GM12878 (cell line): ENCODE data around the gene PFN3. TPM values are rescaled to one million over a fixed set of nuclear protein-coding genes. Genes with fewer than 3 reads are reported as not detected.

Source experiments
- BACH1 ChIP-seq: fragments of 450-650 bp; IDR thresholded peaks from 2 replicates; pipeline ENCODE4 v1.6.1; 2017; ENCODE audit warnings: mild to moderate bottlenecking, borderline replicate concordance
- BCL11A ChIP-seq: IDR thresholded peaks from 2 replicates; pipeline ENCODE4 v1.6.1; 2011; ENCODE audit warnings: low read depth, low read length
- BRCA1 ChIP-seq: IDR thresholded peaks from 2 replicates; pipeline ENCODE4 v1.6.1; 2011; ENCODE audit warnings: low read depth, low read length, improper control_type of control experiment
- CEBPB ChIP-seq, 2 experiments: fragments of 150-350 bp in 1 of 2; IDR thresholded peaks; 2 replicates each; pipeline ENCODE4 v1.6.1; 2012 to 2014; ENCODE audit warnings: low read depth in 2 of 2, low read length in 2 of 2, borderline replicate concordance in 1 of 2, inconsistent platforms in 1 of 2
- DPF2 ChIP-seq: fragments of 450-650 bp; IDR thresholded peaks from 2 replicates; pipeline ENCODE4 v1.6.1; 2017; ENCODE audit warnings: mild to moderate bottlenecking
- EP300 ChIP-seq, 2 experiments: fragments of 150-350 bp in 1 of 2; IDR thresholded peaks; 2 replicates each; pipeline ENCODE4 v1.6.1; 2011 to 2012; ENCODE audit warnings: low read depth in 2 of 2, low read length in 2 of 2, borderline replicate concordance in 1 of 2, improper control_type of control experiment in 1 of 2, inconsistent platforms in 1 of 2; ENCODE audit not compliant: control insufficient read depth in 1 of 2
- IKZF1 ChIP-seq: fragments of 450-650 bp; conservative IDR thresholded peaks from 2 replicates; pipeline ENCODE4 v1.6.1; 2017; ENCODE audit warnings: antibody characterized with exemption, mild to moderate bottlenecking
- IRF5 ChIP-seq: fragments of 450-650 bp; IDR thresholded peaks from 2 replicates; pipeline ENCODE4 v1.6.1; 2017; ENCODE audit warnings: borderline replicate concordance
- MEF2A ChIP-seq: IDR thresholded peaks from 2 replicates; pipeline ENCODE4 v1.6.1; 2011; ENCODE audit warnings: low read depth, mild to moderate bottlenecking, low read length, moderate library complexity; ENCODE audit not compliant: insufficient read depth
- NBN ChIP-seq: fragments of 450-650 bp; IDR thresholded peaks from 2 replicates; pipeline ENCODE4 v1.6.1; 2016
- RBBP5 ChIP-seq: fragments of 200-600 bp; sonication (generic); conservative IDR thresholded peaks from 2 replicates; pipeline ENCODE4 v1.6.1; 2016
- RCOR1 ChIP-seq: conservative IDR thresholded peaks from 2 replicates; pipeline ENCODE4 v1.6.1; 2012; ENCODE audit warnings: low read depth, low read length, improper control_type of control experiment
- SMAD1 ChIP-seq: fragments of 450-650 bp; IDR thresholded peaks from 2 replicates; pipeline ENCODE4 v1.6.1; 2018; ENCODE audit warnings: mild to moderate bottlenecking, low read depth; ENCODE audit not compliant: partially characterized antibody
- SMC3 ChIP-seq: IDR thresholded peaks from 2 replicates; pipeline ENCODE4 v1.6.1; 2011; ENCODE audit warnings: low read length, improper control_type of control experiment, borderline replicate concordance
- STAT3 ChIP-seq: IDR thresholded peaks from 2 replicates; pipeline ENCODE4 v1.6.1; 2011; ENCODE audit warnings: low read depth, low read length, improper control_type of control experiment
- ZNF207 ChIP-seq: fragments of 450-650 bp; IDR thresholded peaks from 2 replicates; pipeline ENCODE4 v1.6.1; 2014; ENCODE audit warnings: antibody characterized with exemption, mild to moderate bottlenecking, borderline replicate concordance
- ZNF687 ChIP-seq: fragments of 450-650 bp; IDR thresholded peaks from 2 replicates; pipeline ENCODE4 v1.6.1; 2017; ENCODE audit warnings: mild to moderate bottlenecking, moderate library complexity
- ZSCAN29 ChIP-seq: fragments of 450-650 bp; IDR thresholded peaks from 2 replicates; pipeline ENCODE4 v1.6.1; 2017; ENCODE audit warnings: mild to moderate bottlenecking, moderate library complexity
- polyA plus RNA-seq, 11 experiments: library from polyadenylated mRNA; depleted of rRNA in 4 of 11; unstranded in 6 of 11; stranded (reverse) in 5 of 11; fragments of >200 nt; fragmentation: Nextera tagmentation in 4 of 11; fragmentation: Illumina TruSeq in 1 of 11; extraction: Ambion mirVana in 4 of 11; extraction: Trizol in 1 of 11; gene quantifications; 1 replicate in 1 of 11; 2 replicates in 10 of 11; pipeline versions ENCODE4 v1.2.1 to v1.2.3, GENCODE V29; 2011 to 2016; ENCODE audit warnings: inconsistent platforms in 2 of 11, missing spikeins in 2 of 11, low read depth in 1 of 11
- total RNA-seq, 4 experiments: library from RNA; depleted of rRNA in 3 of 4; stranded (reverse); fragments of >200 nt in 3 of 4; fragmentation: Illumina TruSeq in 1 of 4; extraction: Trizol in 1 of 4; gene quantifications; 2 replicates each; pipeline versions ENCODE4 v1.2.1 to v1.2.3, GENCODE V29; 2013 to 2021
- TF ChIP-seq, protein P1 (sequence below): IDR thresholded peaks from 2 replicates; pipeline ENCODE4 v1.6.1; 2012; ENCODE audit warnings: low read length, inconsistent platforms
- TF ChIP-seq, protein P2 (sequence below): IDR thresholded peaks from 2 replicates; pipeline ENCODE4 v1.6.1; 2012; ENCODE audit warnings: low read depth, low read length, improper control_type of control experiment
- TF ChIP-seq, protein P3 (sequence below): fragments of 450-650 bp; IDR thresholded peaks from 2 replicates; pipeline ENCODE4 v1.6.1; 2017; ENCODE audit warnings: mild to moderate bottlenecking

The PFN3 gene
- total and polyA plus RNA-seq, 10 of the 15 experiments (the other 5 are each of a cell fraction or from before 2014, with no cell fraction given) = not detected

GRCh38 chr5:177390363-177391300, 9.8 kb downstream of the PFN3 start (continued):
- TF ChIP-seq ZNF687 (peak; percentile 78), DPF2 (no peak), BCL11A (no peak), NBN (no peak), RCOR1 (no peak), ZSCAN29 (no peak), STAT3 (no peak), BACH1 (no peak), BRCA1 (no peak), SMAD1 (no peak), IKZF1 (peak; percentile 21; the same call in 1 of the 2 replicates), RBBP5 (no peak), ZNF207 (0 out of 2 replicates have a peak, but pooled peaks have one; percentile 43), CEBPB (IDR thresholded peaks at IDR 0.05; ENCODE audit: borderline replicate concordance in 1 of 2, low read depth in 2 of 2, low read length in 2 of 2) (no peak), MEF2A (no peak), EP300 (IDR thresholded peaks at IDR 0.05; ENCODE audit: borderline replicate concordance in 1 of 2, control insufficient read depth in 1 of 2, low read depth in 2 of 2, low read length in 2 of 2) (no peak; a peak in 1 of 4 replicates), IRF5 (no peak), SMC3 (peak; percentile 95)
- TF ChIP-seq, protein P1, sequence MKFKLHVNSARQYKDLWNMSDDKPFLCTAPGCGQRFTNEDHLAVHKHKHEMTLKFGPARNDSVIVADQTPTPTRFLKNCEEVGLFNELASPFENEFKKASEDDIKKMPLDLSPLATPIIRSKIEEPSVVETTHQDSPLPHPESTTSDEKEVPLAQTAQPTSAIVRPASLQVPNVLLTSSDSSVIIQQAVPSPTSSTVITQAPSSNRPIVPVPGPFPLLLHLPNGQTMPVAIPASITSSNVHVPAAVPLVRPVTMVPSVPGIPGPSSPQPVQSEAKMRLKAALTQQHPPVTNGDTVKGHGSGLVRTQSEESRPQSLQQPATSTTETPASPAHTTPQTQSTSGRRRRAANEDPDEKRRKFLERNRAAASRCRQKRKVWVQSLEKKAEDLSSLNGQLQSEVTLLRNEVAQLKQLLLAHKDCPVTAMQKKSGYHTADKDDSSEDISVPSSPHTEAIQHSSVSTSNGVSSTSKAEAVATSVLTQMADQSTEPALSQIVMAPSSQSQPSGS = no peak
- TF ChIP-seq, protein P2, sequence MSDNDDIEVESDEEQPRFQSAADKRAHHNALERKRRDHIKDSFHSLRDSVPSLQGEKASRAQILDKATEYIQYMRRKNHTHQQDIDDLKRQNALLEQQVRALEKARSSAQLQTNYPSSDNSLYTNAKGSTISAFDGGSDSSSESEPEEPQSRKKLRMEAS = peak; percentile 85; the same call in 1 of the 2 replicates
- TF ChIP-seq, protein P3, sequence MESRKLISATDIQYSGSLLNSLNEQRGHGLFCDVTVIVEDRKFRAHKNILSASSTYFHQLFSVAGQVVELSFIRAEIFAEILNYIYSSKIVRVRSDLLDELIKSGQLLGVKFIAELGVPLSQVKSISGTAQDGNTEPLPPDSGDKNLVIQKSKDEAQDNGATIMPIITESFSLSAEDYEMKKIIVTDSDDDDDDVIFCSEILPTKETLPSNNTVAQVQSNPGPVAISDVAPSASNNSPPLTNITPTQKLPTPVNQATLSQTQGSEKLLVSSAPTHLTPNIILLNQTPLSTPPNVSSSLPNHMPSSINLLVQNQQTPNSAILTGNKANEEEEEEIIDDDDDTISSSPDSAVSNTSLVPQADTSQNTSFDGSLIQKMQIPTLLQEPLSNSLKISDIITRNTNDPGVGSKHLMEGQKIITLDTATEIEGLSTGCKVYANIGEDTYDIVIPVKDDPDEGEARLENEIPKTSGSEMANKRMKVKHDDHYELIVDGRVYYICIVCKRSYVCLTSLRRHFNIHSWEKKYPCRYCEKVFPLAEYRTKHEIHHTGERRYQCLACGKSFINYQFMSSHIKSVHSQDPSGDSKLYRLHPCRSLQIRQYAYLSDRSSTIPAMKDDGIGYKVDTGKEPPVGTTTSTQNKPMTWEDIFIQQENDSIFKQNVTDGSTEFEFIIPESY = peak; percentile 6; the same call in 1 of the 2 replicates
